ENCODE measurements around the gene NTM. TPM values are rescaled to one million over a fixed set of nuclear protein-coding genes. Genes with fewer than 3 reads are reported as not detected.

Gene NTM
- total RNA-seq, 2 donors from 2014 or later = not detected

DNA sequence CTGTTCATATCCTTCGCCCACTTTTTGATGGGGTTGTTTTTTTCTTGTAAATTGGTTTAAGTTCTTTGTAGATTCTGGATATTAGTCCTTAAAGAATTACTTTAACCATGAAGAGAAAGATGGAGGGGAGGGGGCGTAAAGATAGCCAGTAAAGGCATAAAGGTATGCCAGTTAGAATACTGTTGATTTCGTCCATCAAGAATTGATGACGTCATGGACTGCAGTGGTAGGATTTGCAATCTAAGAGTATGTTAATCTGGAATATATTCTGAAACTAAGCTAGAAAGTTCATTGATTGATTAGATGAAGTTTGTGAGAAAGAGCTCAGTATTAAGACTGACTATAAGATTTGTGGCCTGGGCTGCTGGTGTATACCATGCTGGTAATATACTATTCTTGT lies 856.1 kb downstream of the NTM start:
- no peak for ATAC-seq (ENCODE audit: insufficient number of reproducible peaks, low FRiP score, low read depth)
- no peak overlapping the region for H3K27ac ChIP-seq
- H3K4me3 ChIP-seq = no peak overlapping the region
- H3K9me3 ChIP-seq = no peaks in the 10 kb centered on the region
- DNase-seq (ENCODE audit: low spot score) = no peak
- H3K27me3 ChIP-seq (replicated peaks; ENCODE audit: insufficient read depth) = no peaks in the 10 kb centered on the region
- TF ChIP-seq, protein P1, sequence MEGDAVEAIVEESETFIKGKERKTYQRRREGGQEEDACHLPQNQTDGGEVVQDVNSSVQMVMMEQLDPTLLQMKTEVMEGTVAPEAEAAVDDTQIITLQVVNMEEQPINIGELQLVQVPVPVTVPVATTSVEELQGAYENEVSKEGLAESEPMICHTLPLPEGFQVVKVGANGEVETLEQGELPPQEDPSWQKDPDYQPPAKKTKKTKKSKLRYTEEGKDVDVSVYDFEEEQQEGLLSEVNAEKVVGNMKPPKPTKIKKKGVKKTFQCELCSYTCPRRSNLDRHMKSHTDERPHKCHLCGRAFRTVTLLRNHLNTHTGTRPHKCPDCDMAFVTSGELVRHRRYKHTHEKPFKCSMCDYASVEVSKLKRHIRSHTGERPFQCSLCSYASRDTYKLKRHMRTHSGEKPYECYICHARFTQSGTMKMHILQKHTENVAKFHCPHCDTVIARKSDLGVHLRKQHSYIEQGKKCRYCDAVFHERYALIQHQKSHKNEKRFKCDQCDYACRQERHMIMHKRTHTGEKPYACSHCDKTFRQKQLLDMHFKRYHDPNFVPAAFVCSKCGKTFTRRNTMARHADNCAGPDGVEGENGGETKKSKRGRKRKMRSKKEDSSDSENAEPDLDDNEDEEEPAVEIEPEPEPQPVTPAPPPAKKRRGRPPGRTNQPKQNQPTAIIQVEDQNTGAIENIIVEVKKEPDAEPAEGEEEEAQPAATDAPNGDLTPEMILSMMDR (IDR thresholded peaks at IDR 0.05) = no peak
- no peaks in the 10 kb centered on the region for H3K4me1 ChIP-seq (ENCODE audit: control insufficient read depth in 1 of 2, low read depth in 2 of 2)
- no peaks in the 10 kb centered on the region for H3K36me3 ChIP-seq

GRCh38 chr11:132228746-132229325 lies 858.4 kb downstream of the NTM start:
- Histone ChIP-seq H3K4me1 (ENCODE audit: control insufficient read depth in 1 of 2, low read depth in 2 of 2) (no peaks in the 10 kb centered on the region), H3K27ac (no peak overlapping the region), H3K27me3 (replicated peaks; ENCODE audit: insufficient read depth) (no peaks in the 10 kb centered on the region), H3K9me3 (no peaks in the 10 kb centered on the region), H3K36me3 (no peaks in the 10 kb centered on the region), H3K4me3 (no peak overlapping the region)
- no peak for ATAC-seq (ENCODE audit: insufficient number of reproducible peaks, low FRiP score, low read depth)
- TF ChIP-seq, protein P1 (IDR thresholded peaks at IDR 0.05) = no peak
- DNase-seq (ENCODE audit: low spot score) = no peak

- Histone ChIP-seq H3K36me3 (no peaks in the 10 kb centered on the region), H3K9me3 (no peaks in the 10 kb centered on the region), H3K4me1 (ENCODE audit: control insufficient read depth in 1 of 2, low read depth in 2 of 2) (no peaks in the 10 kb centered on the region), H3K27ac (no peak overlapping the region), H3K4me3 (no peak overlapping the region), H3K27me3 (replicated peaks; ENCODE audit: insufficient read depth) (no peaks in the 10 kb centered on the region)
- no peak for ATAC-seq (ENCODE audit: insufficient number of reproducible peaks, low FRiP score, low read depth)
- no peak for DNase-seq (ENCODE audit: low spot score)
- TF ChIP-seq, protein P1 (IDR thresholded peaks at IDR 0.05) = no peak
Measured at GRCh38 chr11:132231656-132232347, 861.4 kb downstream of the NTM start.

- H3K4me1 ChIP-seq (ENCODE audit: control insufficient read depth in 1 of 2, low read depth in 2 of 2) = no peaks in the 10 kb centered on the region
Measured at GRCh38 chr11:132234878-132235277, 864.5 kb downstream of the NTM start.

GRCh38 chr11:132237781-132238180 lies 867.4 kb downstream of the NTM start:
- no peaks in the 10 kb centered on the region for H3K27me3 ChIP-seq (replicated peaks; ENCODE audit: insufficient read depth)
- no peaks in the 10 kb centered on the region for H3K36me3 ChIP-seq
- ATAC-seq (ENCODE audit: insufficient number of reproducible peaks, low FRiP score, low read depth) = no peak
- no peaks in the 10 kb centered on the region for H3K4me1 ChIP-seq (ENCODE audit: control insufficient read depth in 1 of 2, low read depth in 2 of 2)
- TF ChIP-seq, protein P1 (IDR thresholded peaks at IDR 0.05) = no peak
- no peak overlapping the region for H3K4me3 ChIP-seq
- no peaks in the 10 kb centered on the region for H3K9me3 ChIP-seq
- no peak overlapping the region for H3K27ac ChIP-seq
- no peak for DNase-seq (ENCODE audit: low spot score)

More at GRCh38 chr11:132234878-132235277, 864.5 kb downstream of the NTM start:
- Histone ChIP-seq H3K27ac (no peak overlapping the region), H3K9me3 (no peaks in the 10 kb centered on the region), H3K36me3 (no peaks in the 10 kb centered on the region), H3K27me3 (replicated peaks; ENCODE audit: insufficient read depth) (no peaks in the 10 kb centered on the region), H3K4me3 (no peak overlapping the region)
- DNase-seq (ENCODE audit: low spot score) = no peak
- ATAC-seq (ENCODE audit: insufficient number of reproducible peaks, low FRiP score, low read depth) = no peak
- TF ChIP-seq, protein P1 (IDR thresholded peaks at IDR 0.05) = no peak
